NOMO-1 treated with dmso at 0.1 percent for 144 hours (cell line): ENCODE results near the gene KRT79.

Experiments used
- DNase-seq: peaks from one replicate; lab custom pipeline; 2025; ENCODE audit not compliant: unreplicated experiment; lab: John Stamatoyannopoulos, UW

Gene KRT79

GRCh38 chr12:52836042-52836466, 1.9 kb upstream of the KRT79 start:
- DNase-seq, result no peak

- DNase-seq, result no peak
Observed at GRCh38 chr12:52835271-52836041, 1.3 kb upstream of the KRT79 start.

DNA sequence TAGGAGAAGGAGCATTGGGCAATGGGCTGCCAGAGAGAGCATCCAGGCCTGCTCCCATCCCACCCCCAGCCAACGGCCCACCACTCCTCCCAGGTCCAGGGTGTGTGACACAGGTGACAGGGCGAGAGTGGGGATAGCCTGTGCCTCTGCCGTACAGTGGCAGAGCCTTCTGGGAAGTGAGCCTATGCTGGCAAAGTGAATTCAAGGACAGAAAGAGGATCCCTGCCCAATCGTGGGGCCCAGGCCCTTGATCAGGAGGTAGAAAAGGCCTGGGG, 553 bp upstream of the KRT79 start:
- no peak for DNase-seq

GRCh38 chr12:52832985-52833905, 866 bp downstream of the KRT79 start:
- DNase-seq, result no peak

DNA sequence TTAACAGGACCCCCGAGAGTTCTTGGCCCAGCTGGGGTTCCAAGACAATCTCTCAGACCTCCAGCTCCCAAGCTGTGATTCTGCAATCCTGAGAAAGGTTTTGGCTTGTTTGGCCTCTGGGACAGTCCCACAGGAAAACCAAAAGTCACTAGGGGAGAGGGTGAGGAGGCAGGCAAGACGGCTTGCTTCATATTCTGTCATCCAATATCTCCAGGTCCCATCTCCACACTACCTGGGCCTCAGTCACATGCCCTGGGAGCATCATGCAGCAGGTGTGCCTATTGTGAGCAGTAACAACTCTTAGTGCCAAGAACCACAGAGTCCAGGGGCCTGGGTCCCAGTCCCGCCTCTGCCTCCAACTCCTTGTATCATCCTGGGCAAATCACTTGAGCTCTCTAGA, 1.7 kb downstream of the KRT79 start:
- no peak for DNase-seq

DNA sequence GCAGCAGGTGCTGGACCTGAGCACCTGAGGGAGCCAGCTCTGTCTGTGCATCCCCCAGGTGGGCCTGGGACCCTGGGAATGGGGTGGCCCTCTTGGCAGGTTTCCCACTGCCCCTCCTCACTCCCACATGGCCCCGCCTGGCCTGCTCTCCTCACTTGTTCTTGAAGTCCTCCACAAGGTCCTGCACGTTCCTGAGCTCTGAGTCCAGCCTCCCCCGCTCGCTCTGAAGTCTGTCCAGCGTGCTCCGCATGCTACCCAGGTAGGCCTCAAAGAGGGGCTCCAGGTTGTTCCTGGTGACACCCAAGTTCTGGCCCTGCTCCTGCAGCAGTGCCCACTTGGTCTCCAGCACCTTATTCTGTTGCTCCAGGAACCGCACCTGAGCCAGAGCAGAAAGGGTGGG, 2.9 kb downstream of the KRT79 start:
- no peak for DNase-seq

- no peak for DNase-seq
Observed at GRCh38 chr12:52829986-52830770, 3.9 kb downstream of the KRT79 start.

GRCh38 chr12:52828591-52829021, 5.5 kb downstream of the KRT79 start:
- DNase-seq, result no peak

DNA sequence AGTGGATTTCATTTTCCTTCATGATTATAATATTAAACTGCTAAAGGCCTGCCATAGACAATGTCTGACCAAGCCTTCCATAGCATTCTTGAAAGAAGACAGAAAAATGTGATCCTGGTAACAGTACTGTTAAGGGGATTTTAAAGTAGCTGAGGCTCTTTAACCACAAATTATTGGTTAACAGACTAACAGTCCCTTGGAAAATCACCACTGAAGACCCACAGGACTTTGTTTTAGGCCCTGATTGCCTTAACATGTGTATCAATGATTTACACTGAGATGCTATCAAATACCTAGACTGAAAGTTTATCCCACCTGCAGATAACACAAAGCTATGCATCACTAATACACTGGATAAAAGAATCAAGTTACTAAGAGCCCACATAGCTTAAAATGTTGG, 6.0 kb downstream of the KRT79 start:
- DNase-seq, result no peak

- no peak for DNase-seq
Observed at GRCh38 chr12:52827499-52828090, 6.5 kb downstream of the KRT79 start.

- no peak for DNase-seq
Observed at GRCh38 chr12:52826611-52827498, 7.3 kb downstream of the KRT79 start.

GRCh38 chr12:52825961-52826360, 8.2 kb downstream of the KRT79 start:
- DNase-seq, result no peak

DNA sequence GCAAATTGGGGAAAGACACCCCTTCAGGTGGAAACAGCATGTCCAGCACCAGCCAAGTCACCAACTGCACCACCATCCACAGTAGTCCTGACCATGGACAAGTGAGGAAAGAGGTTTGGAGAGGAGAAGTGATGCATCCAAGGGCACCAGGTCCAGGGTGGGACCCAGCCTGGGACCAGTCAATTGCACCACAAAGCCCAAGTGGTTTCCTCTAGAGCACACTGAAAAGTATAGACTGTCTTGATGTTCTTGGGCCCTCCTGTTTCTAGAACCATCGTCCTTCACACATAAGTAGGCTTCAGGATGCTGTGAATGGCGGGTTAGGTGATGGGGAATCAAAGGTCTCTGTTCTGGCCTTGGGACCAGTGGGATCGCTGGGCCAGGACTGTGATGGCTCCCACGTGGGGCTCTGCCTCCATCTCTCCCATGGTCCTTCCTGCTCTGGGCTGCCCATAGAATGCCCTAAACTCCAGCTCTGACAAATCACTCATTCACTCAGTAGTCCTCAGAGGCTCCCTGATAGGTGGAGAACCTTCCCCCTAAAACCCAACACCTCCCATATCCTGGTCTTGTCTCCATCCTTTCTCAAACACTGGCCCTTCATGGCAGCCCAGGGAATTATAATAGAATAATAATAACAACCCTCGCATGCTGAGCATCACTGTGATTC, 9.2 kb downstream of the KRT79 start:
- no peak for DNase-seq

GRCh38 chr12:52823761-52824450, 10.2 kb downstream of the KRT79 start:
- no peak for DNase-seq

DNA sequence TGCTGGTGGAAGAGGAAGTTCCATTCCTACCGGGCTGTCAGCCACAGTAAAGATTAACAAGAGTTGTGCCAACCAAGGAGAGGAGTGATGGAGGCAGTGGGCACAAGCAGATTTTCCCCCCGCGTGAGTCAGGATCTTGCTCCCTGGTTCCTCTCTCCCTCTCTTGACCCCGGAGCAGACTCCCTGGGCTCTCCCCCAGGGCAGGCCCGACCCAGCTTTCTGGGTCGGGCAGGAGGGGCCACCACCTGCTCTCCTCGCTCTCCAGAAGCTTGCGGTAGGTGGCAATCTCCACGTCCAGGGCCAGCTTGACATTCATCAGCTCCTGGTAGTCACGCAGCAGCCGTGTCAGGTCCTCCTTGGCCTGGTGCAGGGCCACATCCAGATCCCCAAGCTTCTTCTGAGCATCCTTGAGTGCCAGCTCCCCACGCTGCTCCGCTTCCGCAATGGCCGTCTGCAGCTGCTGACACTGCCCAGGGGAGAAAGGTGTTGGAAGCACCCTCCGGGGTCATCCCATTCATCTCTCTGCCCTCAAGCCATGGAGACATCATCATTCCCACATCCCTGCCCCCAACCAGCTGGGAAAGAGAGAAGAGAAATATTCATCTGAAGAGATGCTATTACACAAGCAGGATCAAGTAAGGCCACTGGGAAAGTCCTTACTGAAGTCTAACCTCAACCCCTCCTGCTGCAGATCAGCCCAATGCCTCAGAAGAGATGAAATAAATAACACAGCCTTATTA, 11.2 kb downstream of the KRT79 start:
- DNase-seq, result no peak

- no peak for DNase-seq
Observed at GRCh38 chr12:52821826-52822660, 12.1 kb downstream of the KRT79 start.

DNA sequence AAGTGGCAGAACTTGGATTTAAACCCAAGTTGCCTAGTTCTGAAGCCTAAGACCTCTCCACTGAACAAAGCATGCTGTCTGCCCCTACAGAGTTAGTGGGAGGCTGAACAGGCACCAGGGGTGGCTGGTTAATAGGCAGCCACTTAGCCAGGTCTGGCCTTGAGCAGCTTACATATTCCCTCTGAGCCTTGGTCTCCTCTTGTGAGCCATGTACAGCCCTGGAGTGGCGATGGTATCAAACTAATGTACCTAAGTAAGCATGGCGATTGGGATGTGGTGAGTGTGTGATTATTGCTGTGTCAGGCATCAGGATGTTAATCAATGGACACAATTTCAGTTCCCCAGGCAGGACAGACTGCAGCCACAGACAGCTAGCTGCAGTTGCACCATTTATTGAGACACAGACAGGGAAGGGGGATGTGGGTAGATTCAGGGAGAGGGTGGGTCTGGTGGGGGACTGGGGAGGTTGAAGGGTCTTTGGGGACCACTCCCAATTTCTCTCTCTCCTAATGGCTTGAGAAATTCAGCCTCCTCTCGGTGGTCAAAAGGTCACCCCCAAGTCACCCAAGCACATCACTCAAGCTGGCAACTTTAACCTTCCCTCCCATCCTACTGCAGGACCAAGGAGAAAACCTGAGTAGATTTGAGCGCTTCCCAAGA, 12.9 kb downstream of the KRT79 start:
- DNase-seq, result no peak
